Sigmoid colon (tissue), 7 donors: ENCODE results near the gene ZNF746. TPM values are rescaled to one million over a fixed set of nuclear protein-coding genes. Genes with fewer than 3 reads are reported as not detected.

Experiments used
- DNase-seq: peaks from one replicate; pipeline ENCODE4 v3.0.0-alpha.2; 2019
- H3K27ac ChIP-seq, 4 donors: fragments of 200-600 bp; sonication (generic); one replicate each; pipeline ENCODE4 v1.5.1; 2016 to 2019; ENCODE audit warnings: mild to moderate bottlenecking in 1 of 4
- H3K27me3 ChIP-seq, 3 donors: fragments of 200-600 bp; sonication (generic); one replicate each; pipeline ENCODE4 v1.5.1; 2019; ENCODE audit warnings: mild to moderate bottlenecking in 1 of 3
- H3K36me3 ChIP-seq, 4 donors: fragments of 200-600 bp; sonication (generic); one replicate each; pipeline ENCODE4 v1.5.1; 2016 to 2019
- H3K4me1 ChIP-seq, 4 donors: fragments of 200-600 bp; sonication (generic); one replicate each; pipeline ENCODE4 v1.5.1; 2017 to 2019
- H3K4me3 ChIP-seq, 4 donors: fragments of 200-600 bp; sonication (generic); one replicate each; pipeline ENCODE4 v1.5.1; 2017 to 2019; ENCODE audit warnings: mild to moderate bottlenecking in 2 of 4, moderate library complexity in 1 of 4
- H3K9me3 ChIP-seq, 4 donors: fragments of 200-600 bp in 3 of 4; sonication (generic) in 3 of 4; one replicate each; pipeline versions ENCODE4 v1.5.1 to v1.6.1; 2013 to 2019
- EP300 ChIP-seq, 4 donors: sonication (generic); formaldehyde crosslinking; IDR thresholded peaks; one replicate each; pipeline ENCODE4 v1.6.1; 2017; ENCODE audit warnings: antibody characterized with exemption in 4 of 4
- POLR2A ChIP-seq, 2 donors: fragments of 450-650 bp; IDR thresholded peaks; one replicate each; pipeline ENCODE4 v1.6.1; 2016; ENCODE audit warnings: antibody characterized with exemption in 2 of 2, mild to moderate bottlenecking in 2 of 2, moderate library complexity in 2 of 2
- POLR2AphosphoS5 ChIP-seq, 4 donors: sonication (generic); formaldehyde crosslinking; IDR thresholded peaks; one replicate each; pipeline ENCODE4 v1.6.1; 2017; ENCODE audit warnings: antibody characterized with exemption in 4 of 4
- WGBS, 2 donors: extraction: QIAGEN DNeasy Blood & Tissue Kit; methylation state at CpG; one replicate each; pipeline ENCODE4 v1.1.7; 2013; 5-methylcytosine and 5-hydroxymethylcytosine counted together
- intact Hi-C: fragments of 100-400 bp; cut with DNase I; formaldehyde crosslinking; loops from one replicate; pipeline ENCODE4 v1.15.1; 2023
- polyA plus RNA-seq, 3 donors: library from polyadenylated mRNA; stranded (reverse); fragments of 200-250 nt; gene quantifications; one replicate each; pipeline ENCODE4 v1.2.3, GENCODE V29; 2013
- total RNA-seq, 4 donors: library from RNA; depleted of rRNA; stranded (reverse); fragments of >200 nt; gene quantifications; one replicate each; pipeline ENCODE4 v1.1.0, GENCODE V29; 2016
- TF ChIP-seq, protein P1 (sequence below), 4 experiments: fragments of 450-650 bp in 3 of 4; fragments of 200-600 bp in 1 of 4; IDR thresholded peaks; one replicate each; pipeline ENCODE4 v1.5.1; 2016 to 2019; ENCODE audit warnings: antibody characterized with exemption in 4 of 4, mild to moderate bottlenecking in 3 of 4, moderate library complexity in 2 of 4
- donor health status: healthy with polysubstance abuse.
- donor health status: Bipolar disorder and iron deficiency.
- donor health status: healthy.

Gene ZNF746
- total and polyA plus RNA-seq, 7 donors = 4.2 to 18.9 (median 16.4) TPM

DNA sequence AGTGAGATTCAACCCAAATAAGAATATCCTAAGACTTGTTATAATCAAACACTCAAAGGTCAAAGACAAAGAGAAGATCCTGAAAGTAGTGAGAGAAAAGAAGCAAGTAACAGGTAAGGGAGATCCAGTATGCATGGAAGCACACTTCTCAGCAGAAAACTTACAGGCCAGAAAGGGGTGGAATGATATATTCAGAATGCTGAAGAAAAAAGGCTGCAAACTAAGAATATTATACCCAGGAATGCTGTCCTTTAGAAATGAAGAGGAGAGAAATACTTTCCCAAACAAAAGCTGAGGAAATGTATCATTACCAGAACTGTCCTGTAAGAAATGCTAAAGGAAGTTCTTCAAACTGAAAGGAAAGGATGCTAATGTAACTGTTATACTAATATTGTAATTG, 12.6 kb upstream of the ZNF746 start:
- Histone ChIP-seq H3K27ac (no peak overlapping the region), H3K9me3 (peaks cover 0 to 23% (median 14%) of the 10 kb centered on the region in 4 donors), H3K27me3 (no peaks in the 10 kb centered on the region), H3K4me1 (no peaks in the 10 kb centered on the region), H3K4me3 (no peak overlapping the region), H3K36me3 (no peaks in the 10 kb centered on the region)
- TF ChIP-seq POLR2AphosphoS5 (IDR thresholded peaks at IDR 0.05) = no peak
- TF ChIP-seq POLR2A (IDR thresholded peaks at IDR 0.05) = no peak
- TF ChIP-seq EP300 (IDR thresholded peaks at IDR 0.05) = no peak
- TF ChIP-seq, protein P1, sequence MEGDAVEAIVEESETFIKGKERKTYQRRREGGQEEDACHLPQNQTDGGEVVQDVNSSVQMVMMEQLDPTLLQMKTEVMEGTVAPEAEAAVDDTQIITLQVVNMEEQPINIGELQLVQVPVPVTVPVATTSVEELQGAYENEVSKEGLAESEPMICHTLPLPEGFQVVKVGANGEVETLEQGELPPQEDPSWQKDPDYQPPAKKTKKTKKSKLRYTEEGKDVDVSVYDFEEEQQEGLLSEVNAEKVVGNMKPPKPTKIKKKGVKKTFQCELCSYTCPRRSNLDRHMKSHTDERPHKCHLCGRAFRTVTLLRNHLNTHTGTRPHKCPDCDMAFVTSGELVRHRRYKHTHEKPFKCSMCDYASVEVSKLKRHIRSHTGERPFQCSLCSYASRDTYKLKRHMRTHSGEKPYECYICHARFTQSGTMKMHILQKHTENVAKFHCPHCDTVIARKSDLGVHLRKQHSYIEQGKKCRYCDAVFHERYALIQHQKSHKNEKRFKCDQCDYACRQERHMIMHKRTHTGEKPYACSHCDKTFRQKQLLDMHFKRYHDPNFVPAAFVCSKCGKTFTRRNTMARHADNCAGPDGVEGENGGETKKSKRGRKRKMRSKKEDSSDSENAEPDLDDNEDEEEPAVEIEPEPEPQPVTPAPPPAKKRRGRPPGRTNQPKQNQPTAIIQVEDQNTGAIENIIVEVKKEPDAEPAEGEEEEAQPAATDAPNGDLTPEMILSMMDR (IDR thresholded peaks at IDR 0.05) = no peak
- intact Hi-C loops = no loop called here
- DNase-seq = no peak

DNA sequence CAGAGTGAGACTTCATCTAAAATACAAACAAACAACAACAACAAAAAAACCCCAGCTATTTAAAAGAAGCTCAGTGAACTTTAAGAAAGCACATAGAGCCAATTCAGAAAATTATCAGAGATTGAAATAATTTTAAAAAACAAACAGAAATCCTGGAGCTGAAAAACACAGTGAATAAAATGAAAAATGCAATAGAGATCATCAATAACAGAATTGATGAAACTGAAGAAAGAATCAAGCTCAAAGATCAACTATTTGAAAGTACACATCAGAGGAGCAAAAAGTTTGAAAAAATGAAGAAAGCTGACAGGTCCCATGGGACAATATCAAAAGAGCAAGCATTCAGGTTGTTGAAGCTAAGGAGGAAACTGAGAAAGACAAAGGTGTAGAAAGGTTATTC, 12.2 kb upstream of the ZNF746 start:
- Histone ChIP-seq H3K4me3 (no peak overlapping the region), H3K36me3 (no peaks in the 10 kb centered on the region), H3K27ac (no peak overlapping the region), H3K9me3 (peaks cover 0 to 23% (median 14%) of the 10 kb centered on the region in 4 donors), H3K27me3 (no peaks in the 10 kb centered on the region), H3K4me1 (no peaks in the 10 kb centered on the region)
- TF ChIP-seq, protein P1 (IDR thresholded peaks at IDR 0.05) = no peak
- no peak for TF ChIP-seq EP300 (IDR thresholded peaks at IDR 0.05)
- no peak for TF ChIP-seq POLR2A (IDR thresholded peaks at IDR 0.05)
- no peak for TF ChIP-seq POLR2AphosphoS5 (IDR thresholded peaks at IDR 0.05)
- intact Hi-C loops = no loop called here
- DNase-seq = no peak

DNA sequence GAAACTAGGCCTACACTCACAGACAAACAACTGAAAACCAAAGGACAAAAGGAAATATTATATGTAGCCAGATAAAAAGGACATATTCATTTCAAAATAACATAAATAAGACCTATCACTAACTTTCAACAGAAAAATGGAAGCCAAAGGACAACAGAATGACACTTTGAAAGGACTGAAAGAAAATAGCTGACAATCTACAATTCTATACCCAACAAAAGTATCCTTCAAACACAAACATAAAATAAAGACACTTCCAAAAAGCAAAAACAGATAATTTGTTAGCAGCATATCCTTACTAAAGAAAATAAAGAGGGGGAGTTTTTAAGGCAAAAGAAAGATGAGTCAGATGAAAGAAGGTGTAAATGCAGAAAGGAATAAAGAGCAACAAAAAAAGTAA, 7.9 kb upstream of the ZNF746 start:
- no peak for TF ChIP-seq POLR2AphosphoS5 (IDR thresholded peaks at IDR 0.05)
- TF ChIP-seq, protein P1 (IDR thresholded peaks at IDR 0.05) = no peak
- no peak for TF ChIP-seq EP300 (IDR thresholded peaks at IDR 0.05)
- TF ChIP-seq POLR2A (IDR thresholded peaks at IDR 0.05) = no peak
- Histone ChIP-seq H3K4me1 (no peaks in the 10 kb centered on the region), H3K4me3 (no peak overlapping the region), H3K36me3 (no peaks in the 10 kb centered on the region), H3K27ac (no peak overlapping the region), H3K27me3 (no peaks in the 10 kb centered on the region), H3K9me3 (peaks cover 0 to 21% (median 12%) of the 10 kb centered on the region in 4 donors)
- no peak for DNase-seq
- intact Hi-C loops = no loop called here

DNA sequence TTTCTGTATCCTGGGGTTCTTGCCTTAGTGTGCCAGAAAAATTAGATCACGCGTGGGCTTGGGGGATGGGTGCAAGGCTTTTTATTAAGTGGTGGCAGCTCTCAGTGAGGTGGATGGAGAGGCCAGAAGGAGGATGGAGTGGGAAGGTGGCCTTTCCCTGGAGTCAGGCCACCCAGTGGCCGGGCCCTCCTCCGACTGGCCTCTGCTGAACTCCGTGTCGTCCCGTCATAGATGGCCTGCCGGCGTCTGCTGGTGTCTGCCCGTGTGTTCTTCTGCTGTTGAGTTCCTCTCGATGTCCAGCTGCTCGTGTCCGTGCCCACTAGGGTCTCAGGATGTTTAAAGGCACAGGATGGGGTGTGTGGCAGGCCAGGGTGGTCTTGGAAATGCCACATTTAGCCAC, 4.0 kb upstream of the ZNF746 start:
- peaks cover 0 to 6% (median 2%) of the 10 kb centered on the region in 4 donors for H3K9me3 ChIP-seq
- H3K36me3 ChIP-seq = no peaks in the 10 kb centered on the region
- peaks cover 0 to 6% (median 3%) of the 10 kb centered on the region in 4 donors for H3K4me1 ChIP-seq
- no peak overlapping the region for H3K4me3 ChIP-seq
- no peak overlapping the region for H3K27ac ChIP-seq
- no peak for TF ChIP-seq POLR2AphosphoS5 (IDR thresholded peaks at IDR 0.05)
- TF ChIP-seq POLR2A (IDR thresholded peaks at IDR 0.05) = no peak
- no peak for TF ChIP-seq EP300 (IDR thresholded peaks at IDR 0.05)
- TF ChIP-seq, protein P1 (IDR thresholded peaks at IDR 0.05) = no peak
- no peaks in the 10 kb centered on the region for H3K27me3 ChIP-seq
- no peak for DNase-seq
- intact Hi-C loops = no loop called here
- WGBS, 2 donors = 78 to 87% methylated on average over 13 of the region's 13 CpGs

DNA sequence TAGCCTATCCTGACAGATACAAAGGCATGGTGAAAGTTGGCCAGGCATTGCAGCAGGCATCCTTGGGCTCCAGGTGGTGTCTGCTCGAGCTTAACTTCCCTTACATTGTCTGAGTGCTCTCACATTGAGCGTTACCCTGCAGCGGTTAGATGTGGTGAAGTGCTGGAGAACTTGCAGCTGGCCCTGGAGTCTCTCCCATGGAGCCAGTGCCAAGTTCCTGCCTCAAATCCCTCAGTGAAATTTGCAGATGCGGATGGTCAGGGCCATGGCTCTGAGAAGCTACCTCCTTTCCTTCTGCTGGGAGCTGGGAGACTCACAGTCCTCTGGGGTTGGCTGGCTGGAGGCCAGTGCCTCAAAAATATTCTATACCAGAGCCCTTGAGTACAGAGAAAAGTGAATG, 3.3 kb upstream of the ZNF746 start:
- Histone ChIP-seq H3K4me3 (no peak overlapping the region), H3K36me3 (no peaks in the 10 kb centered on the region), H3K27me3 (no peaks in the 10 kb centered on the region), H3K27ac (no peak overlapping the region), H3K4me1 (peaks cover 0 to 10% (median 7%) of the 10 kb centered on the region in 4 donors), H3K9me3 (peaks cover 0 to 5% (median 0%) of the 10 kb centered on the region in 4 donors)
- TF ChIP-seq POLR2AphosphoS5 (IDR thresholded peaks at IDR 0.05) = no peak
- DNase-seq = no peak
- intact Hi-C loops = no loop called here
- 73 to 78% methylated on average over 4 of the region's 4 CpGs for WGBS, 2 donors
